HG02970 (cell line): ENCODE data around the gene TBCK.

ENCODE experiments used
- ATAC-seq: cut with Tn5 transposase; IDR thresholded peaks from one replicate; pipeline ENCODE4 v1.9.1; 2021; ENCODE audit warnings: mild to moderate bottlenecking, moderate library complexity, moderate number of reproducible peaks; ENCODE audit not compliant: unreplicated experiment, low FRiP score

The TBCK gene

DNA sequence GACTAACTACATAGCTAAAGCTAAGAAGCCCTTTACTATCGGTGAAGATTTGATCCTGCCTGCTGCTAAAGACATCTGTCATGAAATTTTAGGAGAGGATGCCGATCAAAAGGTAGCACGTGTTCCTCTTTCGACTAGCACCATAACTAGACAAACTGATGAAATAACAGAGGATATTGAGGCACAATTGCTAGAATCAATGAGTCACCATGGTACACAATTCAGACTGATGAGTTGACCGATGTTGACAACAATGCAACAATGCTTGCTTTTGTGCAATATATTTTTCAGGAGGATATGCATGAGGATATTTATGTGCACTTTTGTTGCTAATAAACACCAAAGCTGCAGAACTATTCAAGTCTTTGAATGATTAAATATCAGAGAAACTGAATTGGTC is 24.3 kb downstream of the TBCK start:
- no peak for ATAC-seq

DNA sequence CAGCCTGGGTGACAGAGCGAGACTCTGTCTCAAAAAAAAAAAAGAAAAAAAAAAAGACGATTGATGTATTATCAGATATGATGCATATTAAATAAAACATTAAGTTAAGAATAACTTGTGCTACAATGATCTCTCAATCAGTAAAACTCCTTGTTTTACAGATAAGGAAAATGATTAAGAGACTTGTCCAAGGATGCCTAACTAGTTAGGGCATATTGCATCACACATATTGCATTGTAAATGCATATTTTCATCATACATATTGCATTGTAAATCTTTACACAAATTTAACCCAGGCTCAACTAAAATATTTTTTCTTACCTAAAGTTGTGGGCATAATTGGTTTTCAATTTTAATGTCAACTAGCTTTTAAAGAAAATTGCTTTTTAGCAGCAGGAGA is 26.3 kb downstream of the TBCK start:
- no peak for ATAC-seq

DNA sequence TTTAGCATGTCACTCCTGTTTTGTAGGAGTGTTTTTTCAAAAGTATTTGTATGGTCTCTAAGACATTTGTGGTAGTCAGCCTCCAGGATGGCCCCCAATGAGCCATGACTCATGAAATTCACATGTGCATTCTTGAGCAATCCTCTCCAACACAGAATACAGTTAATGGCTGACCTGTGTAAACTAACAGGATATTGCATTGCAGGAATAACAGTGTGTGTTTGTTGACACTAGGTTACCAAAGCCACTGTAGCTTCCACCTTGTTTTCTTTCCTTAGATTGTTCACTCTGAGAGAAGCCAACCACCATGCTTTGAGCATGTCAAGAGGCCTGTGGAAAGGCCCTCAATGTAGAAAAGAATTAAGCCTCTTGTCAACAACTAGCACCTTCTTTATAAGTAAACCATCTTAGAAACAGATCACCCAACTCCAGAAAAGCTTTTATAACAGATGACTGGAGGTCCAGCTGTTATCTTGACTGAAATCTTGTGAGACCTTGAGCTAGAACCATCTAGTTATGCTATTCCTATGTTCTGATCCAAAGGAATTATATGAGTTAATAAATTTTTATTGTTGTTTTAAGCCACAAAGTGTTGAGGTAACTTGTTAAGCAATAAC is 28.5 kb downstream of the TBCK start:
- ATAC-seq: no peak

DNA sequence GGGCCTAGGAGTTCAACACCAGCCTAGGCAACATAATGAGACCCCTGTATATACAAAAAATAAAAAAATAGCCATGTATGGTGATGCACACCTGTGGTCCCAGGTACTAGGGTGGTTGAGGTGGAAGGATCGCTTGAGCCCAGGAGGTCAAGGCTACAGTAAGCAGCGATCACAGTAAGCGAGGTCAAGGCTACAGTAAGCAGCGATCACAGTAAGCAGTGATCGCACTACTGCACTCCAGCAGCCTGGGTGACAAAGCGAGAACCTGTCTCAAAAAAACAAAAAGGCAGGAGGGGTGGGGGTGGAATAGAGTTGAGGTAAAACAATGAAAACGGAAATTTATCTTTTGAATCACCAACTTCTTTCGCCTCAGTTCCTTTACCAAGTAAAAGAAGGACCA is 29.4 kb downstream of the TBCK start:
- no peak for ATAC-seq

DNA sequence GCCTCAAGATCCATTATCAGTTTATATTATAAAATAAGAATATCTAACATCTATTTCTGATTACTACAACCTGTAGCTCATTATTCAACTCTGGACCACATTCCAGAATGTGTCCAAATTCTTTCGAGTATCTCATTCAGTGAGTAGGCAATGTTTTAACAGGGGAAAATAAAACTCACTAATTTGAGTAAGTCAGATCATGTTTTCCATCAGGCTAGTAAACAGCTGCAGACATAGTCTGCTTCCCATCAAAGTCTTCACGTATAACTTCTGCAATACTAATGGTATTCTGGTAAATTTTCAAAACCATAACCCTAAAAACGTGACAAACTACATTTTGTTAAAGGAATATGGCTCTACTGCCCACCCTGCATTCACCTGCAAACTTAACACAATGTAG is 31.8 kb downstream of the TBCK start:
- ATAC-seq: no peak

DNA sequence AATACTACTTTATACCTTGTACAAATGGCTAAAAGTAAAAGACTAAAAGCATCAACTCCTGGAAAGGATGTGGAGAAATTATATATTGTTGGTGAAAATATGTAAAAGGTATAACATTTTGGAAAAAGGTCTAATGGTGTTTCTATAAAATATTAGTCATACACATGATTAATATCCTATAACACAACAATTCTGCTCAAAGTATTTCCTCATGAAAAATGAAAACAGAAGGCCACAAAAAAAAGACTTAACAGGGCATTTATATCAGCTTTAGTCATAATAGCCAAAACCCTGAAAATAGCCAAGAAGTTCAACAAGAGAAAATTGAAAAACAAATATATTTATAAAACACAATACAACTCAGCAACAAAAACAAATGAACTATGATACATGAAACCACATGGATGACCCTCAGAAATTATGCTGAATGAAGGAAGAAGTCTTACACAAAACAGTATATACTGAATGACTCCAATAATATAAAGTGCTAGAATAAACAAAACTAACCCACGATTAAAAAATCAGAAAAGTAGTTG is 38.8 kb downstream of the TBCK start:
- ATAC-seq: no peak

DNA sequence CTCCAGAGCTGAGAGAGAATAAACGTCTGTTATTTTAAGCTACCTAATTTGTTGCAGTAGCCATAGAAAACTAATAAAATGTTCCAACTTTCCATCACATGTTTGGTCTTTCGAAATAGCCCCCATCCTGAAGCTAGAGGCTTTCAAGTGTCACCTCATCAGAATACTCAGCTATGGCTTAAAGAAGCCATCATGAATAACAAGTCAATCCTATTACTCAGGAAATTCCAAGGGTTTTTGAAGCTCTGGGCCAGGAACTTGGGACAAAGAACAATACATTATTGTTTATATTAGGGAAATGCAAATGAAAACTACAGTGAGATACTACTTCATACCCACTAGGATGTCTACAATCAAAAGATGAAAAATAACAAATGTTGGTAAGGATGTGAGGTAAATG is 42.2 kb downstream of the TBCK start:
- ATAC-seq: no peak

DNA sequence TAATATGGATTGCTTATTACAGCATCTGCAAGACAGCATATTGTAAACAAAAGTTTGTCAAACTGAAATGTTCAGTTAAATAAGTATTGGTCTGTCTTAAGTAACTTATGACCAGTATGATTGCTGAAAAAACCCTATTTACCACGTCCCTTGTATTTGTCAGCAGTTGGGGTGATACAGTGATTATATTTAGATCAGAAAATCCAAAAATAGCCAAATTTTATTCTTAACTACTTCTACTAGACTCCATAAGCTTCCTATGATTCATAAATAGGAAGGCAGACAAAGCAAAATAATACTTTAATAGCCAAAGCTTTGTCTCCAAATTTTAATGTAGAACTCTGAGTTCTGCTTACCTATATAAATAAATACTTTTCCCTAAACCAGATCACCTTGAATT is 45.3 kb downstream of the TBCK start:
- no peak for ATAC-seq

DNA sequence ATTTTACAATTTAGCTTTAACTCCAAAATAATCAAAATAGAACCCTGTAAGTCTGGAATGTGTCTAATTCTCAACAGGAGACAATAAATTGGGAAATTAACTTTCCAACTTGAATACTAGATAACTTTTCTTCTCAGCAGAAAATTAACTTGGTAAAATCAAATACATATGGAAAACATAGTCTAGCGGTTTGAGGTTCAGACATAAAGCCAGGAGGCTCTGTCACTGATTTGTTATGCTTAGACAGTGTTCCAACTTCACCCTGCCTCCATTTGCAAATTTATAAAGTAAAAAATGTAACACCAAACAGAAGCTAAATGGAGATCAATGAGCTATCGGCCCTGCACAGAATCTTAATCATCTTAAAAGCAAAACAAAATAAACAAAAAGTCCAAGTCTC is 46.3 kb downstream of the TBCK start:
- no peak for ATAC-seq

DNA sequence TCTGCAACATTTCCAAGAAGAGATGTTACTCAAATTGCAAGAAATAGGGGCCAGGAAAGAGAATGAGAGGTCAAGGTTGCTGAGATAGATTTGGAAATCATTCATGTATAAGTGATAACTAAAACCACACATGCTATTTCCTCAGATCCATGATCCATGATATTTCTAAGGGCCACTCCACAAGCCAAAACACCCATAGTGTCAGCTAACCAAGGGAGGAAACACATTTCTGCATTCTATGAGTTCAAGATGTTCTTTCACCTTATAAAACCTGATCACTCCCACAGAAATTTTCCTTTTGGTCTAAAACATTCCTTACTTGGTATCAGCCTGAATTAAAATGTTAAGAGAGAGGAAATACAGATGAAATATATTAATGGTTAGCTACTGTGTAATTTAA is 47.2 kb downstream of the TBCK start:
- ATAC-seq: no peak

DNA sequence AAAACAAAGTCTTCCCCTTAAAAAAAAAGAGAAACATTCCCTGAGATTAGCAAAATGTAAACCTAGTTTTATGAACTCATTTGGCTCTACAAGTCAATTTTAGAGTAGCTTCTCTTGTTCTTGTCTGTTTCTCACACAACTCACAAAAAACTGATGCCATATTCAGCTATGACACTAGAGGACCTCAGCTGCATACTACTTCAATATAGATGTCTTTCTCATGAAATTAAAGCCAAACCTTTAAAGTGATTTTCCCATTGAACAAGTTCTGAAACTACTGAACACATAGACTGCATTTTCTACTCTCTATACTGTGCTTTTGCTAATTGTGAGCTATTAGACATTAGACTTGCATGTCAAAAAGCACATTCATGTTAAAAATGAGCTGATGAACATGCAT is 49.8 kb downstream of the TBCK start:
- ATAC-seq: no peak

DNA sequence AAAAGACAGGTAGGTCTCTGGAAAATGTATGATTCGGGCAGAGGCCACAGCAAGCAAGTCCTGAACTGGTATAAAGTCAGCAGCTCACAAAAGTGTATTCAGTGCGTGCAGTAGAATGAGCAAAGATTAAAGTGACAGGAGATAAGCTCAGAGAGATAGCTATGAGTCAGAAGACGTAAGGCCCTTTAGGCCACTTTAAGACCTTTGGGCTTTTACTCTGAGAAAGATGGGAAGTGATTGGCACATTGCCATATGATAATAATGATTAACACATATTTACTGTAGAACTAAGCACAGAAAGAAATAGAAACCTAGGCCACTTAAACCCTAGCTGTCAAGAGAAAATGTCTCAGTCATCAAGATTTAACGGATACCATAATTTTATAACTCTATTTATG is 51.7 kb downstream of the TBCK start:
- no peak for ATAC-seq

DNA sequence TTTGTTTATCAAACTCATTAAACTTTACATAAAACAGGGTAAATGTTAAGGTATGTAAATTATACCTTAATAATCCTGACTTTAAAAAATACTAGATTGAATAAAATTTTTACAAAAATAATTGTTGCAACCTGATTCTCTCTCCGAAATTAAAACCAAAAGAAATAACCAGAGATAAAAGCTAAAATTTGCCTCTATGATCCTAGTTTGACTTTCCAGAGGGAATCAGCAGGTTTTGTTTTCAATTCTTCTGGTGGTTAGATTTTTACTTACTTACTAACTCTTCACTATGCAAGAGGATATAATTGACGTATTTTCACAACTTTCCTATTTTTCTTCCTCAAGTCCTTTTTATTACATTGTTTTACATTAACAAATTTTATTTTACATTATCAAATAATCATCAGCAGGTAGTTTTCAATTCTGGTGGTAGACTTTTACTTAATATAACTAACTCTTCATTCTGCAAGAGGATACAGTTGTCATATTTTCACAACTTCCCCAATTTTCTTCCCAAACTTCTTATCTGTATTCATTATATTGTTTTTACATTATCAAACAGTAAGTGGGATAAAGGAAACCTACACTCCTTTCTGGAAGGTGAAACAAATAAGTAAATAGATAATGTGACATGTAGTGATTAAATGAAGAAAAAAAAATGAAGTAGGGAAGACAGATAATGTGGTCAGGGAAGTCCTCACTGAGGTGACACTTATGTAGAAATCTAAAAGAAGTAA is 52.2 kb downstream of the TBCK start:
- no peak for ATAC-seq

DNA sequence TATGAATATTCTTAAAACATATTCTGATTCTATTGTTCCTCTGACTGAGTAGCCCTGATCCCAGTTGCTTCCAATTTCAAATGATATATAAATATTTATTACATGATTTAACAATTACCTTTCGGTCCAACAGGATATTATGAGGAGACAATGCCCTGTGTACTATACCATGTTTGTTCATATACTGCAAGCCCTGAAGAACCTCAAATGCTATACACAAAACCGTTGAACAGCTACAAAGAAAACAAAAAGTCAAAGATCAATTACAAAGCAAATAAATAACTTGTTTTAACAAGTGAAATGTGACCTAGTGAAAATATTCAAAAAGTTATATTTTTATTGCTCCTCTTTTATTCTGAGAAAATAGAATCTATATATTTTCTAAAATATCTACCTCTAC is 54.0 kb downstream of the TBCK start:
- ATAC-seq: no peak

DNA sequence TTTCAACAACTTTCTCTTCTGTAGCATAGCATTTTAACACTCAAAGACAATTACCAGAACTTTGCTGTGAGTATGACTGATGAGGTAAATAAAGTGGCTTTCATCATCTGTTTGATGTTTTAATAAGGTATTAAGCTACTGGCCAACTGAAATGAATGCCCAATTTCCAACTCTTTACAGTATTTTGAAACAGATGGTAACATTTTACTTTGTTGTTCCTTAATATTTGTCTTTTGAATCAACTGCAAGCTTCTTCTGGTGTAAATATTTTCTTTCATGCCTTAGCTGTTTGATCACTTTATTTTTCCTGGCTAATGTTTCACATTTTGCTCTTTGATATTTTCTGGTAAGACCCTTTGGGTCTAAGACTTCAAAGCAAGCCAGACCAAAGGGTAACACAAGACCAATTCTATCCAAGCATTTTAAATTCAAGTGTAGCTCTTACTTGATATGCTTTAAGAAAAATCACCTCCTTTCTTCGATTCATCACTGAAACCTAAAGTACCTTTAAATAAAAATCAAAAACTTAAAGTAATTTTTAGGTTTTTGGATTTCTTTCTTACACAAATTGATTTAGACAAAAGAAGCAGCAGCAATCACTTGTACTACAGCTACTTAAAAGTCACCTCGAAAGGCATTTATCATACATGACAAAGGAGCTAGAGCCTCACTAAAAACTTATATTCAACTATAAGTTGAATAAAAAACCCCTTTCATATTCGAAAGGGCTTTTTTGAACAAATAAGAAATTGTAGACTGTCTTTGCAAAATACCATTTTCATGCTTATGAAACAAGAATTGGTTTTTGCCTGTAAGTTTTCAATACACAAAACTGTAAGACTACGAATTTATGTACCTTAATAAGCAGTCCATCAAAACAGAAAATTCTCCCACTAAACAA is 57.6 kb downstream of the TBCK start:
- ATAC-seq: no peak

DNA sequence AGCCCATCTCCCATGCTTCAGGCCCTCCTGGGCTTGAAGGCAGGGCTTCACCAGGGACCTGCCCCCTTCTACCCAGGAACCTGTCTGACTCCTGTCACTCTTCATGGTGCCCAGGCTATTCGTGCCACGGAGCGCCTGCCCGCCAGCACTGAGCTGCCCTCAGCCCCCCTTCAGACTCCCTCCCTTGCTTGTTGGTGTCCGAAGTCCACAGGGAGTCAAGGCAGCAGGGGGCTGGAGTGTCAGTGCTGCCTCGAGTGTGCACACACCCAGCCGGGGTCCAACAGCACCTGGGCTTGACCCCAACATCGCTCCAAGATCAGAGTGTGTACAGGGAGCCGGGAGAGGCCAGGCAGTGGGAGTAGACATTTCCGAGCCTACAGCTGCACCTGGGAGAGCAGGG is 59.8 kb downstream of the TBCK start:
- no peak for ATAC-seq

DNA sequence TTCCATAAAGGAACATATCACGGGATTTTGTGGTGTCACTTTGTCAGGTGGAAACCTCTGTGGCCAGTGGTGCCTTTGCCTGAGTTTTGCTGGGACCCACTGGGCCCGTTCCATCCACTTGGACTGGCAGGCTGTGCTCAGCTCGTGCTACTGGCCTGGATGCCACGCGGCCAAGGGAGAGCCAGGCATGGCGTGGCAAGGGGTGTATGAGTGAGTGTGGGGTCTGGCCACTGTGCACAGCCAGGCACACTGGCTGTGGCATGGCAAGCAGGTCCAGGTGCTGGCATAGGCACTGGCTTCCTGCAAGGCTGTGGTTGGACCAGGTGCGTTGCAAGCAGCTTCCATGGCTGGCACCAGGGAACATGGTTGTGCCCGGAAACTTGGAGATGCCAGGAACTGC is 60.8 kb downstream of the TBCK start:
- ATAC-seq: no peak

DNA sequence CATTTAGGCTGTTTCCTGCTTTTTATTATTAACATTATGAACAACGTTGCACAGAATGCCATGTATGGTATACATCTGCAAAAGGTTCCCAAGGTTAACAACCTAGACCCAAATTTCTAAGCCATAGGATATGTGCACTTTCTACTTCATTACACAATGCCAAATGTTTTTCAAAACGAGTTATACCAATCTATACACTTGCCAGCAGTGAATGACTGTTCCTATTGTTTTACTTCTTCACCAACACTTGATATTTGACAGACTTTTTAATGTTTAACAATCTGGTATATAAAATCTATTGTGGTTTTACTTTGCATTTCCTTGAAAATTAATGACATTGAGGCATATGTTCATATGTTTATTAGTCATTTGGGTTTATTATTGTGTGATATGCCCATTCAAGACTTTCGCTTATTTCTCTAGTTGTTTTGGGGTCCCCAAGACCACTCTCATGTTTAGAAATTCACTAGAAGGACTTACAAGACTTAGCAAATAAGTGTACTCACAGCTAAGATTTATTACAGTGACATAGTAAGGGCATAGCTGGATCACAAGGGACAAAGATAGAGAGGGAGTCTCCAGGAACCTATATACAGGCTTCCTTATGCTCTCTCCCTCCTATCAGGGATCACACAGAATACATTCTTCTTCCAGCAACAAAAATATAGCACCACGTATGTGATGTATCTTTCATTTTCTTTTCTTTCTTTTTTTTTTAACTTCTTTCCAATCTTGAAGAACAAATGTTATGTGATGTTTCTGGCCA is 62.5 kb downstream of the TBCK start:
- no peak for ATAC-seq

DNA sequence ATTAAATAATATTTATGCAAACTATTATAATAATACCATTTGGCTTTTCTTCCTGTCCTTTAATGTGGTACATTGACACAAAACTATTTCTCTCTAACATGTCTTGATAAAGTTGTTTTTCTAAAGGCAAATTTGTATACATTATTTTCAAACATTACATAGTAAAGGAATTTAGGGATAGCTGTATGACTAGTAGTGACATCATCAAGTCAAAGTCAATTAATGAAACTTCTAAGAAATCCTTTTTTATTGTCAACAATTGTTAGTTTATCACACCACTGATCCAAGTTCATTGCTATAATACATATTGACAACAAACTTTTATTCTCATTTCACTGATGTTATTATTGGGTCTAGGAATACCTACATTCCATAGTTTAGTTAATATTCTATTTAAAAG is 68.4 kb downstream of the TBCK start:
- no peak for ATAC-seq

DNA sequence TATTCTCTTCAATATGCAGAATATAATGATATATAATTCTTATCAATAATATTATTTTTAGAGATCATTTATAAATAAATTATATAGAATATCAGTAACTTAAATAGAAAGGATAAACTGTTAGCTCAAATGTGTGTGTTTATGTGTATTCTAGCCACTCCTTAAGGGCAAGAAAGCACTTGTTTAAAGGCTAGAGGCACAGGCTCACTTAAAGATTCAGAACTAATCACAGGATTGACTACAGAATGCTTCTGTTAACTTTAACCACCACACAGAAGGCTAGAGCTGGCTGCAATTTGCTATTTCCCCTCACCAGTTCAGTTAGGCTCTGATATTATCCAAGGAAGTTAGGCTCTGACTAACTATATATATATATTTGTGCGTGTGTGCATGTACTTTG is 69.6 kb downstream of the TBCK start:
- no peak for ATAC-seq

DNA sequence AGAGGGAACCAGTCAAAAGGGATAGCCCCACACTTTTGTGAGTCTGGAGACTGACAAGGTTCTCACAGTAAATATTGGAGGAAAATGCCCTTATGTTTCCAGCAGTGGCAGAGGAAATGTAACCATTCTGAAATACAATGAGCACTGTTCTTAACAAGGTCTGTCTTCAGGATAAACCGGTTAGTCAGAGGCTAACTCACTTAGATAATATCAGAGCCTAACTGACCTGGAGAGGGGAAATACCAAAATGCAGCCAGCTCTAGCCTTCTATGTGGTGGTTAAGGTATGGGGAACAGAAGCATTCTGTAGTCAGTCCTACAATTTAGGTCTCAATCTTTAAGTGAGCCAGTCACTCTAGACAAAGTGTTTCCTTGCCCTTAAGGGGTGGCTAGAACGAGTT is 70.8 kb downstream of the TBCK start:
- no peak for ATAC-seq
